Omental fat pad (tissue), 4 donors: ENCODE measurements around the gene APOL2. TPM values are rescaled to one million over a fixed set of nuclear protein-coding genes. Genes with fewer than 3 reads are reported as not detected.
A peak's percentile ranks its signal among the peaks of the same experiment; 100 is the strongest.
"Not testable (repeated sequence)": the region's sequence is repeated elsewhere in the genome, so short reads cannot be mapped to it uniquely, and the experiment has no call there.

ENCODE experiments used
- ATAC-seq: fragments of 150-250 bp; one replicate; pipeline ENCODE4 v1.9.1; 2016; ENCODE audit warnings: mild to moderate bottlenecking, moderate library complexity; ENCODE audit not compliant: low FRiP score
- DNase-seq: peaks from one replicate; pipeline ENCODE4 v3.0.0-alpha.2; 2019; ENCODE audit warnings: low spot score
- CTCF ChIP-seq, 3 donors: fragments of 450-650 bp; IDR thresholded peaks; one replicate each; pipeline ENCODE4 v1.5.1; 2016 to 2017; ENCODE audit warnings: antibody characterized with exemption in 3 of 3, mild to moderate bottlenecking in 3 of 3, moderate library complexity in 2 of 3
- total RNA-seq, 4 donors: library from RNA; depleted of rRNA; stranded (reverse); fragments of >200 nt; gene quantifications; one replicate each; pipeline ENCODE4 v1.1.0, GENCODE V29; 2016

Gene APOL2
- total RNA-seq, 4 donors from 2014 or later, result 63.2 to 122 (median 93.0) TPM

- no peak for DNase-seq
- TF ChIP-seq CTCF (IDR thresholded peaks at IDR 0.05), result no peak
- ATAC-seq, result peak; percentile 76
Observed at GRCh38 chr22:36252754-36253522, 13.6 kb upstream of the APOL2 start, which contains the start of gene APOL1. Gene APOL1 (plus strand): TSS chr22:36253133. CDS start chr22:36254956, 1,823 bp downstream.

- ATAC-seq, result not testable (repeated sequence)
Observed at GRCh38 chr22:36251979-36252608, 12.8 kb upstream of the APOL2 start.

GRCh38 chr22:36250292-36250960, 11.1 kb upstream of the APOL2 start:
- DNase-seq, ATAC-seq: not testable (repeated sequence)

More at GRCh38 chr22:36251979-36252608, 12.8 kb upstream of the APOL2 start:
- DNase-seq, result not testable (repeated sequence)

GRCh38 chr22:36249160-36249559, 9.8 kb upstream of the APOL2 start:
- DNase-seq, result no peak
- TF ChIP-seq CTCF (IDR thresholded peaks at IDR 0.05), result no peak
- no peak for ATAC-seq

- no peak for TF ChIP-seq CTCF (IDR thresholded peaks at IDR 0.05)
- DNase-seq (no peak), ATAC-seq (no peak)
Observed at GRCh38 chr22:36247955-36248354, 8.6 kb upstream of the APOL2 start.

- ATAC-seq (no peak), DNase-seq (no peak)
- TF ChIP-seq CTCF (IDR thresholded peaks at IDR 0.05), result no peak
Observed at GRCh38 chr22:36246718-36247117, 7.4 kb upstream of the APOL2 start.

GRCh38 chr22:36245805-36246356, 6.6 kb upstream of the APOL2 start:
- ATAC-seq, result no peak
- no peak for TF ChIP-seq CTCF (IDR thresholded peaks at IDR 0.05)
- no peak for DNase-seq
